ENCODE results near the gene TUBGCP4.
A peak's percentile ranks its signal among the peaks of the same experiment; 100 is the strongest.

Gene TUBGCP4

GRCh38 chr15:43404130-43404529, 33.2 kb downstream of the TUBGCP4 start:
- no peak for DNase-seq (ENCODE audit: low read depth)

GRCh38 chr15:43406189-43406588, 35.3 kb downstream of the TUBGCP4 start:
- DNase-seq (ENCODE audit: low read depth) = no peak

- no peak for DNase-seq (ENCODE audit: low read depth)
Observed at GRCh38 chr15:43406808-43407207, 35.9 kb downstream of the TUBGCP4 start.

GRCh38 chr15:43408789-43409188, 37.9 kb downstream of the TUBGCP4 start:
- DNase-seq (ENCODE audit: low read depth) = no peak

GRCh38 chr15:43410572-43411214, 39.8 kb downstream of the TUBGCP4 start:
- DNase-seq (ENCODE audit: low read depth) = peak; percentile 4

- DNase-seq (ENCODE audit: low read depth) = no peak
Observed at GRCh38 chr15:43412096-43412495, 41.2 kb downstream of the TUBGCP4 start.

GRCh38 chr15:43414196-43414595, 43.3 kb downstream of the TUBGCP4 start:
- no peak for DNase-seq (ENCODE audit: low read depth)

GRCh38 chr15:43420435-43420834, 49.5 kb downstream of the TUBGCP4 start:
- no peak for DNase-seq (ENCODE audit: low read depth)

- DNase-seq (ENCODE audit: low read depth) = no peak
Observed at GRCh38 chr15:43420876-43421275, 50.0 kb downstream of the TUBGCP4 start.

- DNase-seq (ENCODE audit: low read depth) = peak; percentile 9
Observed at GRCh38 chr15:43423793-43424192, 52.9 kb downstream of the TUBGCP4 start.

GRCh38 chr15:43429687-43430086, 58.8 kb downstream of the TUBGCP4 start:
- no peak for DNase-seq (ENCODE audit: low read depth)

GRCh38 chr15:43433165-43433564, 62.3 kb downstream of the TUBGCP4 start:
- peak; percentile 17 for DNase-seq (ENCODE audit: low read depth)

GRCh38 chr15:43433661-43434303, 62.9 kb downstream of the TUBGCP4 start:
- DNase-seq (ENCODE audit: low read depth) = no peak

- no peak for DNase-seq (ENCODE audit: low read depth)
Observed at GRCh38 chr15:43434446-43434845, 63.5 kb downstream of the TUBGCP4 start.

GRCh38 chr15:43436395-43436794, 65.5 kb downstream of the TUBGCP4 start:
- no peak for DNase-seq (ENCODE audit: low read depth)

GRCh38 chr15:43439268-43439667, 68.4 kb downstream of the TUBGCP4 start:
- DNase-seq (ENCODE audit: low read depth) = no peak

- peak; percentile 96 for DNase-seq (ENCODE audit: low read depth)
Observed at GRCh38 chr15:43440721-43441281, 69.9 kb downstream of the TUBGCP4 start.

- DNase-seq (ENCODE audit: low read depth) = peak; percentile 45
Observed at GRCh38 chr15:43441316-43441715, 70.4 kb downstream of the TUBGCP4 start.

GRCh38 chr15:43446344-43446743, 75.4 kb downstream of the TUBGCP4 start:
- DNase-seq (ENCODE audit: low read depth) = no peak

GRCh38 chr15:43449981-43450380, 79.1 kb downstream of the TUBGCP4 start:
- DNase-seq (ENCODE audit: low read depth) = no peak

Data from ELR (cell line).